Tibial nerve (tissue), 4 donors: Measurements from ENCODE around the gene ERN2. TPM values are rescaled to one million over a fixed set of nuclear protein-coding genes. Genes with fewer than 3 reads are reported as not detected.
"Not testable (repeated sequence)": the region's sequence is repeated elsewhere in the genome, so short reads cannot be mapped to it uniquely, and the experiment has no call there.

Source experiments
- DNase-seq, 2 donors: peaks; one replicate each; pipeline ENCODE4 v3.0.0-alpha.2; 2019; ENCODE audit warnings: low spot score in 2 of 2
- H3K27ac ChIP-seq, 4 donors: fragments of 200-600 bp; sonication (generic) in 3 of 4; one replicate each; pipeline ENCODE4 v1.5.1; 2017 to 2019; ENCODE audit warnings: mild to moderate bottlenecking in 1 of 4
- H3K27me3 ChIP-seq, 2 donors: fragments of 200-600 bp; sonication (generic) in 1 of 2; one replicate each; pipeline versions ENCODE4 v1.5.1 to v1.6.0; 2017 to 2019
- H3K36me3 ChIP-seq, 3 donors: fragments of 200-600 bp; sonication (generic); one replicate each; pipeline ENCODE4 v1.5.1; 2018 to 2019
- H3K4me1 ChIP-seq, 4 donors: fragments of 200-600 bp; sonication (generic) in 3 of 4; one replicate each; pipeline ENCODE4 v1.5.1; 2017 to 2019
- H3K4me3 ChIP-seq, 4 donors: fragments of 200-600 bp; sonication (generic) in 3 of 4; one replicate each; pipeline ENCODE4 v1.5.1; 2017 to 2019; ENCODE audit warnings: mild to moderate bottlenecking in 1 of 4, moderate library complexity in 1 of 4
- H3K9me3 ChIP-seq, 4 donors: fragments of 200-600 bp; sonication (generic) in 3 of 4; one replicate each; pipeline ENCODE4 v1.5.1; 2017 to 2019
- EP300 ChIP-seq, 2 donors: sonication (generic); formaldehyde crosslinking; IDR thresholded peaks; one replicate each; pipeline ENCODE4 v1.6.1; 2017; ENCODE audit warnings: antibody characterized with exemption in 2 of 2, mild to moderate bottlenecking in 1 of 2
- POLR2A ChIP-seq, 2 donors: fragments of 450-650 bp; IDR thresholded peaks; one replicate each; pipeline ENCODE4 v1.6.1; 2017; ENCODE audit warnings: antibody characterized with exemption in 2 of 2, mild to moderate bottlenecking in 2 of 2, moderate library complexity in 2 of 2
- WGBS, 2 donors: methylation state at CpG; one replicate each; pipeline ENCODE4 v1.1.5; 2018; 5-methylcytosine and 5-hydroxymethylcytosine counted together
- total RNA-seq, 4 donors: library from RNA; depleted of rRNA; stranded (reverse); fragments of >200 nt; gene quantifications; one replicate each; pipeline ENCODE4 v1.1.0, GENCODE V29; 2016
- TF ChIP-seq, protein P1 (sequence below), 5 experiments: fragments of 200-600 bp in 3 of 5; fragments of 450-650 bp in 2 of 5; sonication (generic) in 3 of 5; IDR thresholded peaks; one replicate each; pipeline ENCODE4 v1.5.1; 2016 to 2019; ENCODE audit warnings: antibody characterized with exemption in 5 of 5, mild to moderate bottlenecking in 3 of 5, moderate library complexity in 2 of 5

The ERN2 gene
- total RNA-seq, 4 donors from 2014 or later: not detected

DNA sequence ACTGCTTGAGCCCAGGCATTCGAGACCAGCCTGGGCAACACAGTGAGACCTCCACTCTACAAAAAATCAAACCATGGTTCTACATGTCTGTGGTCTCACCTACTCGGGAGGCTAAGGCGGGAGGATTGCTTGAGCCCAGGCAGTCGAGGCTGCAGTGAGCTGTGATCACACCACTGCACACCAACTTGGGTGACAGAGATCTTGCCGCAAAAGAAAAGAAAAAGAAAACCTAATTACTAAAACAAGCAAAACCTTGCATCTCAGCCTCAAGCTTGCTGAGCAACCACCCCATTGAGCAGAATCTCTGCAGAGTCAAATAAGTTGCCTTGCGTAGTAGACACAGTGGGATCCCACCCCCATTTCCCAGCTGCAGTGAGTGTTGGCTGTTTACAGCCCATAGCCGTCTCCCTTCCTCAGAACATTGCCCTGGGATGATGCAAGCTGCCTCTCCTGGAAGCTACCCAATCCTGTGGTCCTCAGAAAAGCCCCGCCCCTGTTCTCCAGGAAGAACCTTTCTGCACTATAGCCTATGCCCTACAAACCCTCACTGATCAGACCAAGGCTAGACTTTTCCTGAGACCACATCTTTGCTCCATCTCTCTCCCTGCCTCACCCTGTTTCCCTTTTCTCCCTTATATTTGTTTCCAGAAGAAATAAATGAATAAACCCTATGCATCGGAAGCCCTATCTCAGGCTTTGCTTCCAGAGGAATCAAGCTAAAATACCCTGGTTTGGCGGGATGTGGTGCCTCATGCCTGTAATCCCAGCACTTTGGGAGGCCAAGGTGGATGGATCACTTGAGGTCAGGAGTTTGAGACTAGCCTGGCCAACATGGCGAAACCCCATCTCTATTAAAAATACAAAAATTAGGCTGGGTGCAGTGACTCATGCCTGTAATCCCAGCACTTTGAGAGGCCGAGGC is 16.7 kb upstream of the ERN2 start:
- no peak for DNase-seq
- TF ChIP-seq, protein P1, sequence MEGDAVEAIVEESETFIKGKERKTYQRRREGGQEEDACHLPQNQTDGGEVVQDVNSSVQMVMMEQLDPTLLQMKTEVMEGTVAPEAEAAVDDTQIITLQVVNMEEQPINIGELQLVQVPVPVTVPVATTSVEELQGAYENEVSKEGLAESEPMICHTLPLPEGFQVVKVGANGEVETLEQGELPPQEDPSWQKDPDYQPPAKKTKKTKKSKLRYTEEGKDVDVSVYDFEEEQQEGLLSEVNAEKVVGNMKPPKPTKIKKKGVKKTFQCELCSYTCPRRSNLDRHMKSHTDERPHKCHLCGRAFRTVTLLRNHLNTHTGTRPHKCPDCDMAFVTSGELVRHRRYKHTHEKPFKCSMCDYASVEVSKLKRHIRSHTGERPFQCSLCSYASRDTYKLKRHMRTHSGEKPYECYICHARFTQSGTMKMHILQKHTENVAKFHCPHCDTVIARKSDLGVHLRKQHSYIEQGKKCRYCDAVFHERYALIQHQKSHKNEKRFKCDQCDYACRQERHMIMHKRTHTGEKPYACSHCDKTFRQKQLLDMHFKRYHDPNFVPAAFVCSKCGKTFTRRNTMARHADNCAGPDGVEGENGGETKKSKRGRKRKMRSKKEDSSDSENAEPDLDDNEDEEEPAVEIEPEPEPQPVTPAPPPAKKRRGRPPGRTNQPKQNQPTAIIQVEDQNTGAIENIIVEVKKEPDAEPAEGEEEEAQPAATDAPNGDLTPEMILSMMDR (IDR thresholded peaks at IDR 0.05): no peak
- TF ChIP-seq EP300 (IDR thresholded peaks at IDR 0.05) (no peak), POLR2A (IDR thresholded peaks at IDR 0.05) (no peak)
- WGBS, 2 donors: 79 to 80% methylated on average over 12 of the region's 12 CpGs
- Histone ChIP-seq H3K36me3 (no peaks in the 10 kb centered on the region), H3K27ac (no peak overlapping the region), H3K4me3 (no peak overlapping the region), H3K27me3 (no peaks in the 10 kb centered on the region), H3K4me1 (no peaks in the 10 kb centered on the region), H3K9me3 (no peaks in the 10 kb centered on the region)

DNA sequence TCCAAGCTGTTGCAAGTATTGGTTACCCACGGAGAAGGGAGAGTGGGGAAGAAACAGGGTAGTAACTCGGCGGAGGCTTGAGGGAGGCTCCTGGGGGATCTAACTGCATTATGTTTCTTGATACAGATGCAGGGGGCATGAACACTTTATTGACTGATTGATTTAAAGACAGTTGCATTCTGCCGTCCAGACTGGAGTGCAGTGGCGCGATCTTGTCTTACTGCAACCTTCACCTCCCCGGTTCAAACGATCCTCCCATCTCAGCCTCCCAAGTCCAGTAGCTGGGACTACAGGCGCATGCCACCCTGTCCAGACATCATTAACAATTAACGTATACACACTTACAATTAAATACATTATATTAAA is 15.1 kb upstream of the ERN2 start:
- Histone ChIP-seq H3K27me3 (no peaks in the 10 kb centered on the region), H3K27ac (no peak overlapping the region), H3K4me1 (no peaks in the 10 kb centered on the region), H3K9me3 (peaks cover 0 to 7% (median 0%) of the 10 kb centered on the region in 4 donors), H3K36me3 (no peaks in the 10 kb centered on the region), H3K4me3 (no peak overlapping the region)
- no peak for DNase-seq
- WGBS, 2 donors: 63 to 65% methylated on average over 10 of the region's 10 CpGs
- no peak for TF ChIP-seq POLR2A (IDR thresholded peaks at IDR 0.05)
- no peak for TF ChIP-seq EP300 (IDR thresholded peaks at IDR 0.05)
- TF ChIP-seq, protein P1 (IDR thresholded peaks at IDR 0.05): no peak

DNA sequence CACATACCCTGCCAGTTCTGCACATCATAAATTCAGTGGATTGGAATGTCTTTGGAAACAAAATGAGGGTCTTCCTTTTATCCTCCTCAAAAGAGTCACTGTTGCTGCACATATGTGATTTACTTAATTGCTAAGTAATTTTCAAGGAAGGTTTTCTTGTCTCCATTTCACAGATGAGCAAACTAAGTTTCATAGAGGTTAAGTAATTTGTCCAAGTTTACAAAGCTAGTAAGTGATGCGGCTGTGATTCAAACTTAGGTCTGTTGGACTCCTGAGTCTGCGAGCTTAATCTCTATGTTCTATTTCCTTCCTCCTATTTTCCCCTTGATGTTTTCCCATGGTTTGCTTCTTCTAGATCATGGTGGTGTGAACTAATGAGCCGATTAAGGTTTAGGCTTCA is 13.7 kb upstream of the ERN2 start:
- H3K27me3 ChIP-seq: no peaks in the 10 kb centered on the region
- H3K4me1 ChIP-seq: no peaks in the 10 kb centered on the region
- H3K4me3 ChIP-seq: no peak overlapping the region
- no peak for DNase-seq
- H3K36me3 ChIP-seq: no peaks in the 10 kb centered on the region
- H3K9me3 ChIP-seq: peaks cover 0 to 15% (median 0%) of the 10 kb centered on the region in 4 donors
- no peak for TF ChIP-seq POLR2A (IDR thresholded peaks at IDR 0.05)
- no peak for TF ChIP-seq EP300 (IDR thresholded peaks at IDR 0.05)
- TF ChIP-seq, protein P1 (IDR thresholded peaks at IDR 0.05): no peak
- H3K27ac ChIP-seq: no peak overlapping the region
- WGBS, 2 donors: 90% methylated on average over 3 of the region's 3 CpGs

DNA sequence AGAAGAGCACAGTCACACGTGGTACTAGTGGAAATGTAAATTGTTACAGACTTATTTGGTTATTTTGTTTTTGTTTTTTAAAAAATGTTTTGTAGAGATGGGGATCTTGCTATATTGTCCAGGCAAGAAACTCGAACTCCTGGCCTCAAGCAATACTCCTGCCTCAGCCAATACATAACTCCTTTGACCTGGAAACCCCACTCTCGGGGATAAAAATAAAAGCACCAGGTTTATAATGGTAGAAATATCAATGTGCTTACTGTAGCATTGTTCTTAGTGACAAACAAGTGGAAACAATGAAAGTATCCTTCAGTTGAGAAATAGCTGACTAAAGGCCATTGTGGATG is 11.7 kb upstream of the ERN2 start:
- Histone ChIP-seq H3K4me1 (no peaks in the 10 kb centered on the region), H3K4me3 (no peak overlapping the region), H3K9me3 (peaks cover 0 to 15% (median 0%) of the 10 kb centered on the region in 4 donors), H3K27ac (no peak overlapping the region), H3K27me3 (no peaks in the 10 kb centered on the region), H3K36me3 (no peaks in the 10 kb centered on the region)
- no peak for DNase-seq
- 56 to 60% methylated on average over 3 of the region's 3 CpGs for WGBS, 2 donors
- TF ChIP-seq POLR2A (IDR thresholded peaks at IDR 0.05): no peak

DNA sequence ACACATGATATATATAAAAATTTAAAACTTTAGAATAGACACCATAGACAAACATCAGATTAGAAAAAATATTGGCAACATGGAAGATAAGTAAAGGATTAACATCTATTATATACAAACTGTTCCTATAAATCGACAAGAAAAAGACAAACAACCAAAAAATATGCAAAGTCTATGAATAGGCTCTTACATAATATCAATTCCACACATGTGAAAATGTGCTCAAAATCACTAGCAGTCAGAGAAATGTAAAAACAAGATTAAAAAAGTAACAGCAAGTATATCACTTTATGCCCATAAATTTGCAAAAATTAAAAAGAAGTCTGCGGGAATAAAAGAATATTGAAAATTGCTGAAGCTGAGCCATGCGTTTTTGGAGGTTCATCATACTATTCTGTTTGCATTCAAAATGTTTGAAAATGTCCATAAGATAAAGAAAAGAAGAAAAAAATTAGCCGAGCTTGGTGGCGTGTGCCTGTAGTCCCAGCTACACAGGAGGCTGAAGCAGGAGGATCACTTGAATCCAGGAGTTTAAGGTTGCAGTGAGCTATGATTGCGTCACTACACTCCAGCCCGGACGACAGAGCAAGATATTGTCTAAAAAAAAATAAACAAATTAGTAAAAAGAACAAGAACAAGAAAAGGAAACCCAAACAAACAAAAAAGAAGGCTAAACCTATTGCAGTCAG is 11.2 kb upstream of the ERN2 start:
- 77 to 81% methylated on average over 8 of the region's 8 CpGs for WGBS, 2 donors
- peaks cover 0 to 15% (median 0%) of the 10 kb centered on the region in 4 donors for H3K9me3 ChIP-seq
- no peak overlapping the region for H3K27ac ChIP-seq
- no peaks in the 10 kb centered on the region for H3K36me3 ChIP-seq
- no peak for DNase-seq
- H3K27me3 ChIP-seq: no peaks in the 10 kb centered on the region
- TF ChIP-seq, protein P1 (IDR thresholded peaks at IDR 0.05): no peak
- TF ChIP-seq POLR2A (IDR thresholded peaks at IDR 0.05) (no peak), EP300 (IDR thresholded peaks at IDR 0.05) (no peak)
- no peak overlapping the region for H3K4me3 ChIP-seq
- no peaks in the 10 kb centered on the region for H3K4me1 ChIP-seq

DNA sequence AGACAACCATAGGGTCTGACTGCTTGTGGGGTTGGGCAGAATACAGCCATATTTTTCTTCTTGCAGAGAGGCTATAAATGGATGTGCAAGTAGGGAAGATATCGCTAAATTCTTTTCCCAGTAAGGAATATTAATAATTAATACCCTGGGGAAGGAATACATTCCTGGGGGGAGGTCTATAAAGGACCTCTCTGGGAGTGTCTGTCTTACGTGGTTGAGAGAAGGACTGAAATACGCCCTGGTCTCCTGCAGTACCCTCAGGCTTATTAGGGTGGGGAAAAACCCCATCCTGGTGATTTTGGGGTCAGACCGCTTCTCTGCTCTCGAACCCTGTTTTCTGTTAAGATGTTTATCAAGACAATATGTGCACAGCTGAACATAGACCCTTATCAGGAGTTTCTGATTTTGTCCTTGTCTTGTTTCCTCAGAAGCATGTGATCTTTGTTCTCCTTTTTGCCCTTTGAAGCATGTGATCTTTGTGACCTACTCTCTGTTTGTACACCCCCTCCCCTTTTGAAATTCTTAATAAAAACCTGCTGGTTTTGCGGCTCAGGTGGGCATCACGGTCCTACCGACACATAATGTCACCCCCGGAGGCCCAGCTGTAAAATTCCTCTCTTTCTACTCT is 9.7 kb upstream of the ERN2 start:
- H3K4me3 ChIP-seq, DNase-seq, H3K27me3 ChIP-seq, H3K36me3 ChIP-seq, H3K27ac ChIP-seq, H3K4me1 ChIP-seq: not testable (repeated sequence)
- WGBS, 2 donors: 77 to 86% methylated on average over 9 of the region's 9 CpGs
- peaks cover 0 to 15% (median 0%) of the 10 kb centered on the region in 4 donors for H3K9me3 ChIP-seq
